HEK293 (cell line): Measurements from ENCODE around the gene EPN2.

Experiments
- CTCF ChIP-seq: fragments of 450-650 bp; formaldehyde crosslinking; IDR thresholded peaks from 2 replicates; pipeline ENCODE4 v1.5.1; 2016; ENCODE audit warnings: missing biosample characterization, missing genetic modification characterization
- ELK4 ChIP-seq: IDR thresholded peaks from 2 replicates; pipeline ENCODE4 v1.6.1; 2011; ENCODE audit warnings: mild to moderate bottlenecking, low read depth, low read length, borderline replicate concordance
- SALL2 ChIP-seq: fragments of 450-650 bp; formaldehyde crosslinking; IDR thresholded peaks from 2 replicates; pipeline ENCODE4 v1.5.0; 2017; ENCODE audit warnings: missing biosample characterization, mild to moderate bottlenecking, missing genetic modification characterization, borderline replicate concordance
- TRIM28 ChIP-seq: IDR thresholded peaks from 2 replicates; pipeline ENCODE4 v1.6.1; 2011; ENCODE audit warnings: low read length, control low read depth, borderline replicate concordance
- YY1 ChIP-seq: fragments of 450-650 bp; formaldehyde crosslinking; IDR thresholded peaks from 2 replicates; pipeline ENCODE4 v1.5.1; 2018; ENCODE audit warnings: missing biosample characterization, missing genetic modification characterization
- ZNF157 ChIP-seq: fragments of 450-650 bp; formaldehyde crosslinking; IDR thresholded peaks from 2 replicates; pipeline ENCODE4 v1.5.1; 2016; ENCODE audit warnings: missing biosample characterization, missing genetic modification characterization
- ZNF423 ChIP-seq: fragments of 450-650 bp; formaldehyde crosslinking; IDR thresholded peaks from 2 replicates; pipeline ENCODE4 v1.5.1; 2016; ENCODE audit warnings: missing biosample characterization, missing genetic modification characterization
- ZNF585B ChIP-seq: fragments of 450-650 bp; formaldehyde crosslinking; IDR thresholded peaks from 2 replicates; pipeline ENCODE4 v1.5.1; 2016; ENCODE audit warnings: missing biosample characterization, missing genetic modification characterization
- ZNF837 ChIP-seq: fragments of 450-650 bp; formaldehyde crosslinking; IDR thresholded peaks from 2 replicates; pipeline ENCODE4 v1.5.1; 2016; ENCODE audit warnings: missing biosample characterization, missing genetic modification characterization

- TF ChIP-seq ZNF585B = no peak
- no peak for TF ChIP-seq ZNF837
- TF ChIP-seq ZNF423 (tag by site-specific recombination) = no peak
- no peak for TF ChIP-seq CTCF (tag by site-specific recombination)
- no peak for TF ChIP-seq ZNF157 (tag by site-specific recombination)
- no peak for TF ChIP-seq TRIM28
- TF ChIP-seq SALL2 = no peak
- no peak for TF ChIP-seq ELK4
- no peak for TF ChIP-seq YY1
These were observed 133.4 kb downstream of the EPN2 start for GRCh38 chr17:19370493-19370960.
